Trophoblast cell (in vitro differentiated cells and primary cell): Measurements from ENCODE around the gene SYT15.
"Not testable (repeated sequence)": the region's sequence is repeated elsewhere in the genome, so short reads cannot be mapped to it uniquely, and the experiment has no call there.

Experiments used
- DNase-seq, 2 donors: peaks; one replicate each; pipeline ENCODE4 v3.0.0-alpha.2; 2016
- H2AFZ ChIP-seq: 2 replicates; pipeline ENCODE4 v1.6.1; 2013; ENCODE audit warnings: low read length, moderate library complexity, mild to moderate bottlenecking; ENCODE audit not compliant: insufficient read depth, poor library complexity
- H2AK5ac ChIP-seq: 2 replicates; pipeline ENCODE4 v1.6.1; 2013; ENCODE audit warnings: mild to moderate bottlenecking, low read length
- H2BK120ac ChIP-seq: 2 replicates; pipeline ENCODE4 v1.6.1; 2013; ENCODE audit warnings: low read length, mild to moderate bottlenecking, moderate library complexity; ENCODE audit not compliant: insufficient read depth, poor library complexity
- H2BK12ac ChIP-seq: 2 replicates; pipeline ENCODE4 v1.6.1; 2013; ENCODE audit warnings: mild to moderate bottlenecking, low read length, moderate library complexity
- H2BK5ac ChIP-seq: 2 replicates; pipeline ENCODE4 v1.6.1; 2013; ENCODE audit warnings: low read length, low read depth, moderate library complexity, mild to moderate bottlenecking; ENCODE audit not compliant: poor library complexity
- H3K14ac ChIP-seq: 2 replicates; pipeline ENCODE4 v1.6.1; 2013; ENCODE audit warnings: mild to moderate bottlenecking, low read length
- H3K18ac ChIP-seq: 2 replicates; pipeline ENCODE4 v1.6.1; 2013; ENCODE audit warnings: mild to moderate bottlenecking, low read length
- H3K23ac ChIP-seq: 2 replicates; pipeline ENCODE4 v1.6.1; 2013; ENCODE audit warnings: low read length
- H3K27ac ChIP-seq: 2 replicates; pipeline ENCODE4 v1.5.1; 2013; ENCODE audit warnings: low read depth, mild to moderate bottlenecking, inconsistent platforms, low read length, moderate library complexity
- H3K27me3 ChIP-seq: 2 replicates; pipeline ENCODE4 v1.6.1; 2013; ENCODE audit warnings: inconsistent platforms, mild to moderate bottlenecking, low read length, moderate library complexity; ENCODE audit not compliant: insufficient read depth
- H3K36me3 ChIP-seq, 2 experiments: 1 replicate in 1 of 2; 2 replicates in 1 of 2; pipeline ENCODE4 v1.6.1; 2013; ENCODE audit warnings: low read length in 2 of 2, mild to moderate bottlenecking in 2 of 2, moderate library complexity in 1 of 2; ENCODE audit not compliant: insufficient read depth in 2 of 2, control insufficient read depth in 1 of 2
- H3K4ac ChIP-seq: 2 replicates; pipeline ENCODE4 v1.6.1; 2013; ENCODE audit warnings: low read depth, mild to moderate bottlenecking, low read length, moderate library complexity
- H3K4me1 ChIP-seq, 2 experiments: 1 replicate in 1 of 2; 2 replicates in 1 of 2; pipeline ENCODE4 v1.6.1; 2013; ENCODE audit warnings: low read length in 2 of 2, mild to moderate bottlenecking in 2 of 2, moderate library complexity in 1 of 2; ENCODE audit not compliant: insufficient read depth in 2 of 2, control insufficient read depth in 1 of 2
- H3K4me2 ChIP-seq: 2 replicates; pipeline ENCODE4 v1.6.1; 2013; ENCODE audit warnings: inconsistent platforms, mild to moderate bottlenecking, low read length, moderate library complexity
- H3K4me3 ChIP-seq: 2 replicates; pipeline ENCODE4 v1.5.1; 2013; ENCODE audit warnings: mild to moderate bottlenecking, low read depth, low read length, inconsistent platforms
- H3K79me1 ChIP-seq: one replicate; pipeline ENCODE4 v1.6.1; 2013; ENCODE audit warnings: low read length
- H3K79me2 ChIP-seq: 2 replicates; pipeline ENCODE4 v1.6.1; 2013; ENCODE audit warnings: low read length, mild to moderate bottlenecking; ENCODE audit not compliant: control insufficient read depth, insufficient read depth, poor library complexity
- H3K9ac ChIP-seq: 2 replicates; pipeline ENCODE4 v1.6.1; 2013; ENCODE audit warnings: mild to moderate bottlenecking, low read length
- H3K9me3 ChIP-seq: 2 replicates; pipeline ENCODE4 v1.6.1; 2013; ENCODE audit warnings: low read depth, mild to moderate bottlenecking, control low read depth, inconsistent platforms, low read length; ENCODE audit not compliant: insufficient read depth
- H4K12ac ChIP-seq: 2 replicates; pipeline ENCODE4 v1.6.1; 2013; ENCODE audit warnings: low read depth, mild to moderate bottlenecking, low read length, moderate library complexity
- H4K8ac ChIP-seq: 2 replicates; pipeline ENCODE4 v1.6.1; 2013; ENCODE audit warnings: low read depth, mild to moderate bottlenecking, low read length, moderate library complexity
- H4K91ac ChIP-seq: one replicate; pipeline ENCODE4 v1.6.1; 2013; ENCODE audit warnings: low read depth, mild to moderate bottlenecking, low read length, moderate library complexity

The SYT15 gene

GRCh38 chr10:46640005-46640404 lies 61.1 kb downstream of the SYT15 start:
- H3K4me2 ChIP-seq, H3K79me2 ChIP-seq, H2AK5ac ChIP-seq, H3K4me3 ChIP-seq, H4K12ac ChIP-seq, H3K4me1 ChIP-seq, DNase-seq, H4K8ac ChIP-seq, H2BK12ac ChIP-seq, H2BK120ac ChIP-seq, H2BK5ac ChIP-seq, H3K79me1 ChIP-seq, H3K14ac ChIP-seq, H3K36me3 ChIP-seq, H3K9me3 ChIP-seq, H3K18ac ChIP-seq, H2AFZ ChIP-seq, H3K27ac ChIP-seq, H3K4ac ChIP-seq, H3K9ac ChIP-seq, H3K27me3 ChIP-seq, H4K91ac ChIP-seq, H3K23ac ChIP-seq: not testable (repeated sequence)
